Vagina (tissue), 2 donors: ENCODE results near the gene CNFN.

Experiments
- CTCF ChIP-seq, 3 experiments: fragments of 450-650 bp in 2 of 3; fragments of 200-600 bp in 1 of 3; sonication (generic) in 1 of 3; IDR thresholded peaks; one replicate each; pipeline ENCODE4 v1.5.1; 2017 to 2019; ENCODE audit warnings: antibody characterized with exemption in 3 of 3, mild to moderate bottlenecking in 2 of 3, moderate library complexity in 2 of 3
- POLR2A ChIP-seq, 2 donors: fragments of 450-650 bp; IDR thresholded peaks; one replicate each; pipeline ENCODE4 v1.6.1; 2017; ENCODE audit warnings: antibody characterized with exemption in 2 of 2, mild to moderate bottlenecking in 2 of 2, moderate library complexity in 2 of 2
- POLR2AphosphoS5 ChIP-seq, 2 donors: sonication (generic); formaldehyde crosslinking; IDR thresholded peaks; one replicate each; pipeline ENCODE4 v1.9.0; 2017; ENCODE audit warnings: antibody characterized with exemption in 2 of 2, mild to moderate bottlenecking in 2 of 2, low read depth in 1 of 2; ENCODE audit not compliant: insufficient read depth in 1 of 2

GRCh38 chr19:42363614-42364346 is 26.3 kb downstream of the CNFN start:
- TF ChIP-seq POLR2AphosphoS5 (IDR thresholded peaks at IDR 0.05; ENCODE audit: insufficient read depth in 1 of 2, low read depth in 1 of 2) (no peak), POLR2A (IDR thresholded peaks at IDR 0.05) (no peak), CTCF (IDR thresholded peaks at IDR 0.05) (no peak)
